Keratinocyte (primary cell): Measurements from ENCODE around the gene DLX2. TPM values are rescaled to one million over a fixed set of nuclear protein-coding genes. Genes with fewer than 3 reads are reported as not detected.

Source experiments
- DNase-seq: peaks from one replicate; pipeline ENCODE4 v3.0.0-alpha.2; 2011; ENCODE audit warnings: low read depth, missing footprints, low spot score
- FAIRE-seq: peaks from 2 replicates; lab custom pipeline; 2011; peaks lifted over from hg19 to GRCh38; lab: Jason Lieb, UNC
- H2AFZ ChIP-seq: 2 replicates; pipeline ENCODE4 v1.6.0; 2012; ENCODE audit warnings: low read length, control low read depth, inconsistent platforms; ENCODE audit not compliant: control insufficient read depth
- H3K27ac ChIP-seq: 2 replicates; pipeline ENCODE4 v1.5.1; 2011; ENCODE audit warnings: low read length; ENCODE audit not compliant: control insufficient read depth, insufficient read depth
- H3K27me3 ChIP-seq: 3 replicates; pipeline ENCODE4 v1.6.0; 2011; ENCODE audit warnings: low read length; ENCODE audit not compliant: control insufficient read depth, insufficient read depth; ENCODE audit errors: extremely low read depth
- H3K36me3 ChIP-seq, 2 experiments: 2 replicates in 1 of 2; 3 replicates in 1 of 2; pipeline ENCODE4 v1.5.1; 2011; ENCODE audit warnings: low read length in 2 of 2, mild to moderate bottlenecking in 1 of 2; ENCODE audit not compliant: control insufficient read depth in 2 of 2, insufficient read depth in 2 of 2; ENCODE audit errors: extremely low read depth in 1 of 2
- H3K4me1 ChIP-seq: 3 replicates; pipeline ENCODE4 v1.5.1; 2011; ENCODE audit warnings: low read length; ENCODE audit not compliant: control insufficient read depth, insufficient read depth; ENCODE audit errors: extremely low read depth
- H3K4me2 ChIP-seq: 3 replicates; pipeline ENCODE4 v1.6.0; 2011; ENCODE audit warnings: low read depth, low read length; ENCODE audit not compliant: control insufficient read depth, insufficient read depth; ENCODE audit errors: extremely low read depth
- H3K4me3 ChIP-seq, 3 experiments: fragments of 200-600 bp in 1 of 3; sonication (generic) in 1 of 3; 2 replicates in 2 of 3; 3 replicates in 1 of 3; pipeline ENCODE4 v1.5.1; 2011 to 2016; ENCODE audit warnings: low read length in 3 of 3, mild to moderate bottlenecking in 3 of 3, control low read depth in 2 of 3, inconsistent platforms in 1 of 3, low read depth in 1 of 3, mixed read lengths in 1 of 3, mixed run types in 1 of 3, moderate library complexity in 1 of 3; ENCODE audit not compliant: control insufficient read depth in 2 of 3, insufficient read depth in 2 of 3; ENCODE audit errors: extremely low read depth in 1 of 3
- H3K79me2 ChIP-seq: 2 replicates; pipeline ENCODE4 v1.6.0; 2012; ENCODE audit warnings: low read length; ENCODE audit not compliant: control insufficient read depth, insufficient read depth
- H3K9ac ChIP-seq: 3 replicates; pipeline ENCODE4 v1.6.0; 2011; ENCODE audit warnings: low read length; ENCODE audit not compliant: control insufficient read depth, insufficient read depth; ENCODE audit errors: extremely low read depth
- H3K9me1 ChIP-seq: 3 replicates; pipeline ENCODE4 v1.6.0; 2011; ENCODE audit warnings: low read length; ENCODE audit not compliant: control insufficient read depth, insufficient read depth; ENCODE audit errors: extremely low read depth
- H3K9me3 ChIP-seq: 2 replicates; pipeline ENCODE4 v1.5.1; 2012; ENCODE audit warnings: low read depth, low read length; ENCODE audit not compliant: control insufficient read depth
- H4K20me1 ChIP-seq: 3 replicates; pipeline ENCODE4 v1.6.0; 2011; ENCODE audit warnings: low read length; ENCODE audit not compliant: control insufficient read depth, insufficient read depth; ENCODE audit errors: extremely low read depth
- EZH2 ChIP-seq: IDR thresholded peaks from one replicate; pipeline ENCODE4 v1.6.1; 2012; ENCODE audit warnings: inconsistent platforms, mild to moderate bottlenecking, low read length, moderate library complexity
- dilution Hi-C: fragments of 300-500 bp; cut with MboI; formaldehyde crosslinking; loops from one replicate; pipeline ENCODE4 v1.7.0; 2020; ENCODE audit warnings: low sequenced_read_pairs; ENCODE audit not compliant: extremely low pct_ligation_motif_present
- polyA plus RNA-seq, 5 experiments: library from polyadenylated mRNA; depleted of rRNA in 3 of 5; stranded (reverse) in 3 of 5; stranded (forward) in 1 of 5; unstranded in 1 of 5; fragments of >200 nt; gene quantifications; 1 replicate in 1 of 5; 2 replicates in 3 of 5; 3 replicates in 1 of 5; pipeline versions ENCODE4 v1.2.1 to v1.2.3, GENCODE V29; 2011 to 2012; ENCODE audit warnings: missing spikeins in 2 of 5, low read depth in 1 of 5, low replicate concordance in 1 of 5
- TF ChIP-seq, protein P1 (sequence below), 3 experiments: IDR thresholded peaks in 1 of 3; conservative IDR thresholded peaks in 1 of 3; optimal IDR thresholded peaks in 1 of 3; 2 replicates in 2 of 3; 3 replicates in 1 of 3; pipeline versions ENCODE3 to v1.5.1; 2011; ENCODE audit warnings: low read length in 3 of 3, mild to moderate bottlenecking in 3 of 3, moderate library complexity in 2 of 3, control low read depth in 1 of 3, inconsistent platforms in 1 of 3; ENCODE audit not compliant: insufficient read depth in 2 of 3; ENCODE audit errors: extremely low read depth in 1 of 3

Gene DLX2
- polyA plus RNA-seq, 1 donor (not counting 4 experiments of a cell fraction or from before 2014, with no cell fraction given): 0.29 TPM

DNA sequence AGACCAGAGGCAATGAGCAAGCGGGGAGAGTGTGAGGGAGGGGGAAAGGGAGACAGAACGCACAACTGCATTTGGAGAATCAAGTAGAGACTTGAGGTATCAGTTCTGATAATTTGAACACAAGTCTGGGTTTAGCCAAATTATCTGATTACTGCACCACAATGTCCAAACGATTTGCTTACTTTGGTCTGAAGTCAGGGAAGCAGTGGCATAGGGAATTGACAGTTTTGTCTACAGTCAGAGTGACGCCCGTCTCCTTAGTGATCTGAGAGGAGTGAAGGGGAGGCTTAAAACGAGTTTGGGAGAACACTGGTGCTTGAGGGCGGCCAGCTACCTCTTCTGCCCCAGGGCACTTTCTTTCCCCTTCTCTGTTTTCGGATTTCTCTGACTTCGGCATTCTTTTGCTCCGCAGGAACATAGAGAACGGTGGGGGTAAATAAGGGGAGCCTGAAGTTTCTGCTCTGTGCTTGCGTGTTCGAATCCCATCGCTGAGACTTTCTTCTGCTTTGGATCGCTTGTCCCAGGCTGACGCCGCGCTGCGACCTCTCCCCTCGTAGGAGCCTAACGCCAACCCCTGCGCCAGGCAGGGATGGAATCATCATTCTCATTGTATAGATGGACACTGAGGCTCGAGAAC is 2.9 kb upstream of the DLX2 start:
- Histone ChIP-seq H3K27ac (no peak overlapping the region), H3K36me3 (no peaks in the 10 kb centered on the region), H2AFZ (peak overlapping the region; percentile 75), H3K9me1 (no peaks in the 10 kb centered on the region), H3K4me1 (peaks cover 40% of the 10 kb centered on the region), H3K4me2 (peak overlapping the region; percentile 88), H3K79me2 (no peaks in the 10 kb centered on the region), H3K9ac (peak overlapping the region; percentile 18), H3K27me3 (no peaks in the 10 kb centered on the region), H3K9me3 (no peaks in the 10 kb centered on the region), H3K4me3 (peak overlapping the region in 1 of 3 experiments; percentile 70), H4K20me1 (no peaks in the 10 kb centered on the region)
- no peak for TF ChIP-seq EZH2
- TF ChIP-seq, protein P1, sequence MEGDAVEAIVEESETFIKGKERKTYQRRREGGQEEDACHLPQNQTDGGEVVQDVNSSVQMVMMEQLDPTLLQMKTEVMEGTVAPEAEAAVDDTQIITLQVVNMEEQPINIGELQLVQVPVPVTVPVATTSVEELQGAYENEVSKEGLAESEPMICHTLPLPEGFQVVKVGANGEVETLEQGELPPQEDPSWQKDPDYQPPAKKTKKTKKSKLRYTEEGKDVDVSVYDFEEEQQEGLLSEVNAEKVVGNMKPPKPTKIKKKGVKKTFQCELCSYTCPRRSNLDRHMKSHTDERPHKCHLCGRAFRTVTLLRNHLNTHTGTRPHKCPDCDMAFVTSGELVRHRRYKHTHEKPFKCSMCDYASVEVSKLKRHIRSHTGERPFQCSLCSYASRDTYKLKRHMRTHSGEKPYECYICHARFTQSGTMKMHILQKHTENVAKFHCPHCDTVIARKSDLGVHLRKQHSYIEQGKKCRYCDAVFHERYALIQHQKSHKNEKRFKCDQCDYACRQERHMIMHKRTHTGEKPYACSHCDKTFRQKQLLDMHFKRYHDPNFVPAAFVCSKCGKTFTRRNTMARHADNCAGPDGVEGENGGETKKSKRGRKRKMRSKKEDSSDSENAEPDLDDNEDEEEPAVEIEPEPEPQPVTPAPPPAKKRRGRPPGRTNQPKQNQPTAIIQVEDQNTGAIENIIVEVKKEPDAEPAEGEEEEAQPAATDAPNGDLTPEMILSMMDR (optimal IDR thresholded peaks at IDR 0.05 in 1 of 3, IDR thresholded peaks at IDR 0.05 in 1 of 3, conservative IDR thresholded peaks at IDR 0.05 in 1 of 3; ENCODE audit: extremely low read depth in 1 of 3, insufficient read depth in 2 of 3, low read length in 3 of 3): no peak
- dilution Hi-C loops: no loop called here
- FAIRE-seq: no peak
- DNase-seq: no peak

DNA sequence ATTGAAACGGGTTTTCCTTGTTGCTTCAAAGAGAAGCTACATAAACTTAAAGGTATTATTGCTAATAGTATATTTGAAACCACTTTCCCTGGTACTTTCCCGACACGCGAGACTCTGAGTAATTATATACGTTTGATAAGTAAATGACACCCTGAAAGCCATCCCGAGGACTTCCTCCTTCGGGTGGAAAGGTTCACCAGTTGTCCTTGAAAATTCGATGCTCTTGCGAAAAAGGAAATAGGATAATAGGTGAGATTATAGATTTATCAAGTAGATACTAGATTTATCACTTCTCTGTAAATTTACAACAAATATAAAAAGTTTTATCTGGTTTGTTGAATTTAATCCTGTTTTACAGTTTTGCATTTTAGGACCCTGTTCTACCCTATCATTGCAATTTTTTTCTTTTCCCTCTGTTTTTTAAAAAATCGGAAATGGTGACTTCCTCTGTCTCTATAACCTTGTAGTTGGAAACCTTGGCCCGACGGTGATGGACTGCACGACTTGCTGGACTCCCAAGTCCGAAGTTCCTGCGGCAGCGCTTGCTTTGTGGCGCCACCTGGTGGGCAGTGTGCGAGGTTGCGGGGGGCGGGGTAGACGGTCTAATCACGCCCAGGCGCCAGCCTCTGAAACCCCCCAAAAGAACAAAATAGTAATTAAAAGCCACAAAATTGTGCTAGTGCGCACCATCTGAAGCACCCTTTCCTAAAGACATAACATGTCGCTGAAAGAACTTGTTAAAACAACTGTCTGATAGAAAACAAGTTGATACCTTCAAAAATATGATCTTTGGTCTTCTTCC is 972 bp upstream of the DLX2 start:
- Histone ChIP-seq H3K4me3 (peak overlapping the region; percentile 55 to 92 (median 81)), H2AFZ (peak overlapping the region; percentile 98), H3K9me3 (no peaks in the 10 kb centered on the region), H3K4me2 (peak overlapping the region; percentile 96), H3K36me3 (no peaks in the 10 kb centered on the region), H3K9me1 (no peaks in the 10 kb centered on the region), H3K27ac (no peak overlapping the region), H3K27me3 (no peaks in the 10 kb centered on the region), H3K9ac (peak overlapping the region; percentile 80), H4K20me1 (no peaks in the 10 kb centered on the region), H3K79me2 (no peaks in the 10 kb centered on the region), H3K4me1 (peaks cover 38% of the 10 kb centered on the region)
- TF ChIP-seq, protein P1 (optimal IDR thresholded peaks at IDR 0.05 in 1 of 3, IDR thresholded peaks at IDR 0.05 in 1 of 3, conservative IDR thresholded peaks at IDR 0.05 in 1 of 3; ENCODE audit: extremely low read depth in 1 of 3, insufficient read depth in 2 of 3, low read length in 3 of 3): peak in 2 of 3 experiments; percentile 78 to 92
- TF ChIP-seq EZH2: no peak
- dilution Hi-C loops: no loop called here
- FAIRE-seq (peak; percentile 53), DNase-seq (no peak)
